ENCODE measurements around the gene SHMT1. TPM values are rescaled to one million over a fixed set of nuclear protein-coding genes. Genes with fewer than 3 reads are reported as not detected.
"Not testable (repeated sequence)": the region's sequence is repeated elsewhere in the genome, so short reads cannot be mapped to it uniquely, and the experiment has no call there.

Gene SHMT1
- total and polyA plus RNA-seq, 12 donors = 6.8 to 43.8 (median 17.0) TPM

- Histone ChIP-seq H3K27ac (no peak overlapping the region), H3K9me3 (replicated peaks in 1 of 3) (no peaks in the 10 kb centered on the region), H3K4me1 (replicated peaks in 1 of 2) (no peaks in the 10 kb centered on the region), H3K4me3 (no peak overlapping the region), H3K27me3 (peaks cover 20% of the 10 kb centered on the region), H3K36me3 (replicated peaks in 1 of 2) (no peaks in the 10 kb centered on the region)
- TF ChIP-seq POLR2A (IDR thresholded peaks at IDR 0.05) (no peak), CTCF (IDR thresholded peaks at IDR 0.05) (no peak)
- intact Hi-C loops (cut with DNase I) = no loop called here
- WGBS, 4 donors = 71 to 77% (median 74%) methylated on average over 2 to 3 of the region's 3 CpGs
- DNase-seq = no peak
Observed at GRCh38 chr17:18381953-18382245, 18.5 kb upstream of the SHMT1 start.

GRCh38 chr17:18381158-18381952 lies 18.0 kb upstream of the SHMT1 start:
- TF ChIP-seq CTCF (IDR thresholded peaks at IDR 0.05) (no peak), POLR2A (IDR thresholded peaks at IDR 0.05) (no peak)
- no peak for DNase-seq
- no peaks in the 10 kb centered on the region for H3K9me3 ChIP-seq (replicated peaks in 1 of 3)
- H3K4me3 ChIP-seq = no peak overlapping the region
- no peak overlapping the region for H3K27ac ChIP-seq
- intact Hi-C loops (cut with DNase I) = no loop called here
- peaks cover 20% of the 10 kb centered on the region for H3K27me3 ChIP-seq
- 70 to 79% (median 73%) methylated on average over 7 to 23 of the region's 23 CpGs for WGBS, 4 donors
- H3K4me1 ChIP-seq (replicated peaks in 1 of 2) = no peaks in the 10 kb centered on the region
- H3K36me3 ChIP-seq (replicated peaks in 1 of 2) = no peaks in the 10 kb centered on the region

- no peaks in the 10 kb centered on the region for H3K9me3 ChIP-seq (replicated peaks in 1 of 3)
- TF ChIP-seq CTCF (IDR thresholded peaks at IDR 0.05) = no peak
- no peak for TF ChIP-seq POLR2A (IDR thresholded peaks at IDR 0.05)
- intact Hi-C loops (cut with DNase I) = no loop called here
- no peaks in the 10 kb centered on the region for H3K36me3 ChIP-seq (replicated peaks in 1 of 2)
- 67 to 85% (median 70%) methylated on average over 6 to 15 of the region's 15 CpGs for WGBS, 4 donors
- DNase-seq = no peak
- H3K4me1 ChIP-seq (replicated peaks in 1 of 2) = no peaks in the 10 kb centered on the region
- no peak overlapping the region for H3K27ac ChIP-seq
- peaks cover 20% of the 10 kb centered on the region for H3K27me3 ChIP-seq
- no peak overlapping the region for H3K4me3 ChIP-seq
Observed at GRCh38 chr17:18380471-18381157, 17.3 kb upstream of the SHMT1 start.

- peaks cover 20% of the 10 kb centered on the region for H3K27me3 ChIP-seq
- 71 to 82% (median 78%) methylated on average over 11 to 16 of the region's 16 CpGs for WGBS, 4 donors
- TF ChIP-seq CTCF (IDR thresholded peaks at IDR 0.05) (no peak), POLR2A (IDR thresholded peaks at IDR 0.05) (no peak)
Observed at GRCh38 chr17:18379246-18380146, 16.1 kb upstream of the SHMT1 start.

GRCh38 chr17:18378614-18379013 lies 15.3 kb upstream of the SHMT1 start:
- 87 to 99% (median 91%) methylated on average over 5 of the region's 5 CpGs for WGBS, 4 donors

More at GRCh38 chr17:18379246-18380146, 16.1 kb upstream of the SHMT1 start:
- intact Hi-C loops (cut with DNase I) = no loop called here
- no peaks in the 10 kb centered on the region for H3K36me3 ChIP-seq (replicated peaks in 1 of 2)
- no peak overlapping the region for H3K27ac ChIP-seq
- H3K4me1 ChIP-seq (replicated peaks in 1 of 2) = no peaks in the 10 kb centered on the region
- DNase-seq = no peak
- H3K4me3 ChIP-seq = no peak overlapping the region
- no peaks in the 10 kb centered on the region for H3K9me3 ChIP-seq (replicated peaks in 1 of 3)

More at GRCh38 chr17:18378614-18379013, 15.3 kb upstream of the SHMT1 start:
- H3K9me3 ChIP-seq (replicated peaks in 1 of 3); DNase-seq; H3K27ac ChIP-seq; H3K36me3 ChIP-seq (replicated peaks in 1 of 2); intact Hi-C loops (cut with DNase I); H3K4me1 ChIP-seq (replicated peaks in 1 of 2); H3K4me3 ChIP-seq: not testable (repeated sequence)
- H3K27me3 ChIP-seq = peaks cover 20% of the 10 kb centered on the region

Data from adrenal gland (tissue), 12 donors.